GM21825 (cell line): Measurements from ENCODE around the gene PSMB8.

ENCODE experiments used
- ATAC-seq: cut with Tn5 transposase; IDR thresholded peaks from one replicate; pipeline ENCODE4 v1.9.1; 2021; ENCODE audit warnings: mild to moderate bottlenecking, moderate library complexity; ENCODE audit not compliant: unreplicated experiment

PSMB8 gene

DNA sequence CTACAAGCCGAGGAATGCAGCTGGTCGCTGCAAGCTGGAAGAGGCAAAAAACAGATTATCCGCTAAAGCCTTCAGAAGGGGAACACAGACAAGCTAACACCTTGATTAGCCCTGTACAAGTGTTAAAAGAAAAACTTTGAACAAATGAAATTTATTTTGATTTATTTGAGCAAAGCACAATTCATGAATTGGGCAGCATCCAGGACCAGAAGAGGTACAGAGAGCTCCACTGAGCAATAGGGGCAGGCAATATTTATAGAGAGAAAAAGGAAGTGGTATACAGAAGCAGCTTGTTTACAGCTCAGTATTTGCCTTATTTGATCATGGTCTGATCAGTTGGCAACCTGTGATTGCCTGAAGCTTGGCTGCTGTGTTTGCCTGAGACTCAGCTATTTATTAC, 44.7 kb downstream of the PSMB8 start:
- ATAC-seq, result no peak

DNA sequence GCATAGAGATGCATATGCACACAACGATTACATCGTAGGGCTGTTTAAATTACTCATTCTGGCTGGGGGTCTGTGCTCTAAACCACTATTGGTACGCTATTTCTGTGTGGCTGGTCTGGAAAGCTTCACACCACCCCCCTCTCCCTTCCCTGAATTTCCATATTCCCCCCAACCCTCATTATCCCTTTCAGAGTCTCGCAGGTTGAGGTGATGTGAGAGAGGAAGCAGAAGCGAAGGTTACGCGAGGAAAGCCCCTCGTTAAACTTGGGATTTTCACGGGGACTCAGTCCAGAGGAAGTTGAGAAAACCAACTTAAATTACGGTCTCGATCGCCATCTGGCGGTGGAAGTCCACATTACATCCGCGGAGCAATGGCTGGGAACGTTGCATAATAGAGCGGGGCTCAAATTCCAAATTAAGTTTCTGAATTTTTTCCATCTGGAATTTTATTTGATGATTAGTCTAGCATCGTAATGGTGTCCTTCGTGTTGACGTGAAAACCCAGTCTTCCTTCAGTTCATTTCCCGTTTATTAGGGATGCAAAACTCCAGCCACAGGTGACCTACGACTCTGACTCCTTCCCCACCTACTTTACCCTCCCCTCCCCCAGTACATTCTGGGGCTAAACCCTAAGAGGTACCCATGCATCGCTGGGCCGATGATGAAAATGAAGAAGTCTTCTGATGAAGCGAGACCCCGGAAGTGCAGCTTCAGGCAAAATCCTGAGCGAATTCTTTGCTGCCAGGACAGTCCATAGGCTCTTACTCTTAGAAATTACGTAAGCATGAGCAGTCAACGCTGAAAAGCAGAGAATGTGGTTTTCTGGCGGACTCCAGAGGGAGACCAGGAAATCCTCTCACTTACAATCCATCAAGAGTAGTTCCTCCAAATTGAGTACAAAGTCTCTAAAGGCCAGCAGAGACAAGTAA, 46.7 kb downstream of the PSMB8 start:
- ATAC-seq, result no peak

DNA sequence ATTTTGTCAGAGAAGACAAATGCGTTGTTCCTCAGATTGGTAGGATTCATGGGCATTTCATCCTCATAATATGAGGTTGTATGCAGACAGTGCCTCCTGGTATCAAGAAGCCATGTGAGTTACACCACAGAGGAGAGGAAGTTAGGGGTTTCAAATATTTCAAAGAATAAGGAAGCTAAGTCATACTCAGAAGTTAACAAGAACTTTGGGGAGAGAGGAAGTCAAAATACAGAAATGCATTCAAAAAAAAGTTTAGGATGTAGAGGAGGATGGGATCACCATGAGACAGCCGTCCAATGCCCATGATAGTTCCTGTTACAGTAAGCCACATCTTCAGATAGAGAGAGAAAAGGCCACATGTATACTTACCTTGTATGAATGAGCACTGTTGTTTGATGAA, 49.3 kb downstream of the PSMB8 start:
- no peak for ATAC-seq

DNA sequence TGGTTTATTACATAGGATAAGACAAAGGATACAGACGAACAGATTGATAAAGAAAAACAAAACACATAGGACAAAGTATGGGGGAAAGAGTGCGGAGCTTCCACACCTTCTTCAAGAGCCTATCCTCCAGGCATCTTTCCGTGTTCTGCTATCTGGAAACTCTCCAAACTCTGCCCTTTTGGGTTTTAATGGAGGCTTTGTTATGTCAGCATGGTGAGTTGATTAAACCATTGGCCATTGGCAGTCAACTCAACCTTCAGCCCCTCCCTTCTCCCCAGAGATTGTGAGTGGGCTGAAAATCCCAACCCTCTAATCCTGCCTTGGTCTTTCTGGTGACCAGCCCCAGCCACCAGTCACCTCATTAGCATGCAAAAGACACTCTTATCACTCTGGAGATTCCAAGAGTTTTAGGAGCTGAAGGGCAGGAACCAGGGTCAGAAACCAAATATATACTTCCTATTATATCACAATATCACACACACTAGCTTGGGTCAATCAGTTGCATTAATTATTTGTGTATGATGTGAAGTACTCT, 50.9 kb downstream of the PSMB8 start:
- ATAC-seq, result no peak
